ENCODE results near the gene HIVEP3.

DNA sequence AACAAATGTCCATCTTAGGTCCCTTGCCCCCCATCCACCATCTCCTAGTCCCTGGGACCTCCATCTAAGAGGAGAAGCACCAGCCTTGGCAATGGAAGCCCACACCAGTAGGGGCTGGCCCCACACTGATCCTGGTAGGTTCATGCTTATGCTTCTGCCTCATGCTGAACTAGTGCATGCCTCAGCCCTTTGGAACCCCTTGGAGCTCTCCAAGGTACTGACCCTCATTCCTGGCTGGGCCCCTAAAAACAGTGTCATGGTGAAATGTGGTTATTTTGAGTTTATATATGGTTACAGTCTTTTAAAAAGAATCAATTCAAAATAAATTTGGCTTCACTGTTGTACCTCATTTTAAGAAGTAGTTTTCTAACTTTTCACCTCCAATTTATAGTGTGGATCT, 108.3 kb downstream of the HIVEP3 start:
- no peak for TF ChIP-seq POLR2A (IDR thresholded peaks at IDR 0.05; ENCODE audit: low read depth, low read length)
- TF ChIP-seq POLR2AphosphoS5 (IDR thresholded peaks at IDR 0.05; ENCODE audit: low read depth, low read length): no peak

All from GM12891 (cell line).